ENCODE measurements around the gene ZNF365.
"Not testable (repeated sequence)": the region's sequence is repeated elsewhere in the genome, so short reads cannot be mapped to it uniquely, and the experiment has no call there.

ZNF365 gene

GRCh38 chr10:62377026-62377415 is 2.9 kb downstream of the ZNF365 start (continued):
- TF ChIP-seq CSRNP3 (CRISPR knock-in tag; IDR thresholded peaks at IDR 0.05), result no peak
- no peak for TF ChIP-seq ESRRG (CRISPR knock-in tag; IDR thresholded peaks at IDR 0.05)
- no peak for TF ChIP-seq ARNTL (CRISPR knock-in tag; IDR thresholded peaks at IDR 0.05; ENCODE audit: borderline replicate concordance, low read depth)
- no peak for TF ChIP-seq PATZ1 (CRISPR knock-in tag; IDR thresholded peaks at IDR 0.05; ENCODE audit: borderline replicate concordance)
- TF ChIP-seq ZFP3 (CRISPR knock-in tag; IDR thresholded peaks at IDR 0.05), result no peak

- ATAC-seq, result no peak
- TF ChIP-seq ISL1 (CRISPR knock-in tag; IDR thresholded peaks at IDR 0.05), result no peak
- no peak for TF ChIP-seq ARNTL (CRISPR knock-in tag; IDR thresholded peaks at IDR 0.05; ENCODE audit: borderline replicate concordance, low read depth)
- TF ChIP-seq ZC3H10 (CRISPR knock-in tag; IDR thresholded peaks at IDR 0.05), result no peak
- no peak for TF ChIP-seq ZNF8 (CRISPR knock-in tag; IDR thresholded peaks at IDR 0.05)
- TF ChIP-seq CSRNP3 (CRISPR knock-in tag; IDR thresholded peaks at IDR 0.05), result no peak
- TF ChIP-seq ESRRG (CRISPR knock-in tag; IDR thresholded peaks at IDR 0.05), result no peak
- no peak for TF ChIP-seq CREB5 (CRISPR knock-in tag; IDR thresholded peaks at IDR 0.05; ENCODE audit: low read depth)
- no peak for TF ChIP-seq OSR1 (CRISPR knock-in tag; IDR thresholded peaks at IDR 0.05)
- TF ChIP-seq TSHZ2 (CRISPR knock-in tag; IDR thresholded peaks at IDR 0.05), result no peak
- TF ChIP-seq GLIS3 (CRISPR knock-in tag; IDR thresholded peaks at IDR 0.05), result no peak
- TF ChIP-seq RARB (CRISPR knock-in tag; IDR thresholded peaks at IDR 0.05), result no peak
- no peak for TF ChIP-seq ZNF70 (CRISPR knock-in tag; IDR thresholded peaks at IDR 0.05)
- no peak for TF ChIP-seq TCF4 (CRISPR knock-in tag; IDR thresholded peaks at IDR 0.05; ENCODE audit: borderline replicate concordance)
- TF ChIP-seq ZNF565 (CRISPR knock-in tag; conservative IDR thresholded peaks at IDR 0.05; ENCODE audit: low read depth), result no peak
- TF ChIP-seq ZFP30 (CRISPR knock-in tag; IDR thresholded peaks at IDR 0.05), result no peak
- TF ChIP-seq TOX (CRISPR knock-in tag; IDR thresholded peaks at IDR 0.05; ENCODE audit: borderline replicate concordance), result no peak
- no peak for TF ChIP-seq BACH2 (CRISPR knock-in tag; IDR thresholded peaks at IDR 0.05; ENCODE audit: borderline replicate concordance)
- TF ChIP-seq PATZ1 (CRISPR knock-in tag; IDR thresholded peaks at IDR 0.05; ENCODE audit: borderline replicate concordance), result no peak
- TF ChIP-seq CSDC2 (CRISPR knock-in tag; IDR thresholded peaks at IDR 0.05), result no peak
Observed at GRCh38 chr10:62377966-62378365, 3.8 kb downstream of the ZNF365 start.

- ATAC-seq, result not testable (repeated sequence)
Observed at GRCh38 chr10:62378877-62379276, 4.7 kb downstream of the ZNF365 start.
